ENCODE results near the gene TTC3. TPM values are rescaled to one million over a fixed set of nuclear protein-coding genes. Genes with fewer than 3 reads are reported as not detected.
A peak's percentile ranks its signal among the peaks of the same experiment; 100 is the strongest.

The TTC3 gene
- total and polyA plus RNA-seq, 9 of the 15 experiments (the other 6 are each of a cell fraction or from before 2014, with no cell fraction given): 17.5 to 92.0 (median 59.5) TPM

DNA sequence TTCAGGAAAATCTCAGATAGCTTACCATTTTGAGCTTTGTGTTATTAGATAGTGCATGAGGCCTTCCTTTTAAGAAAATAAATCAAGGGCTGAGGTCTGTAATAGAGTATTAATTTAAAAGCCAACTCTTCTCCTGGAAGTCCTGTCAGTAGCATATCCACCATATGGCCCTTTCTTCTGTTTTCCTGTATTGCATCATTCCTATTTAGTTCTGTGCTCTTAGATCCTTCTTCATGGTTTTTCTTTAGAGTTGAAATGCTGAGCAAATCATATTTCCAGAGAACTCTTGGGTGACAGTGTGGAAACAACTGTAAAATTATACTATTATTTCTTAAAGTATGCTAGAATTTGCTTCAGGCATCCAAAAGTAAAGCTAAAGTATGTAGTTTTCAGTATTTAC, 91.7 kb downstream of the TTC3 start:
- no peak for ATAC-seq
- in situ Hi-C loops (cut with MboI): no loop called here
- Histone ChIP-seq H4K20me1 (replicated peaks; ENCODE audit: control insufficient read depth, insufficient read depth, low read length) (no peaks in the 10 kb centered on the region), H2AFZ (ENCODE audit: low read depth, low read length) (no peak overlapping the region), H3K4me1 (replicated peaks in 1 of 2; ENCODE audit: control insufficient read depth in 2 of 2, insufficient read depth in 2 of 2, low read length in 2 of 2) (no peaks in the 10 kb centered on the region), H3K4me2 (ENCODE audit: insufficient read depth, low read length) (no peak overlapping the region), H3K27ac (ENCODE audit: extremely low read depth, low read depth, low read length) (no peak overlapping the region), H3K4me3 (no peak overlapping the region), H3K9me1 (ENCODE audit: control insufficient read depth, insufficient read depth, low read length) (no peaks in the 10 kb centered on the region), H3K36me3 (ENCODE audit: control insufficient read depth, insufficient read depth, low read length) (peaks cover 80% of the 10 kb centered on the region), H3K9ac (ENCODE audit: insufficient read depth in 1 of 2, low read depth in 2 of 2, low read length in 2 of 2) (no peak overlapping the region), H3K27me3 (ENCODE audit: control insufficient read depth in 2 of 2, insufficient read depth in 2 of 2, low read length in 2 of 2) (no peaks in the 10 kb centered on the region), H3K9me3 (replicated peaks; ENCODE audit: control insufficient read depth, insufficient read depth, low read depth, low read length) (no peaks in the 10 kb centered on the region), H3K79me2 (ENCODE audit: control insufficient read depth, insufficient read depth, low read length) (no peaks in the 10 kb centered on the region)
- FAIRE-seq: no peak
- intact Hi-C loops (cut with micrococcal nuclease): no loop called here
- 0 out of 2 replicates have a peak, but pooled peaks have one; percentile 34 for TF ChIP-seq CEBPB (tag; IDR thresholded peaks at IDR 0.05)
- no peak for TF ChIP-seq CEBPG (CRISPR knock-in tag; IDR thresholded peaks at IDR 0.05)
- TF ChIP-seq CEBPG (tag; conservative IDR thresholded peaks at IDR 0.05 in 1 of 2, IDR thresholded peaks at IDR 0.05 in 1 of 2): peak; percentile 84 to 88
- TF ChIP-seq, protein P1, sequence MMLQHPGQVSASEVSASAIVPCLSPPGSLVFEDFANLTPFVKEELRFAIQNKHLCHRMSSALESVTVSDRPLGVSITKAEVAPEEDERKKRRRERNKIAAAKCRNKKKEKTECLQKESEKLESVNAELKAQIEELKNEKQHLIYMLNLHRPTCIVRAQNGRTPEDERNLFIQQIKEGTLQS (IDR thresholded peaks at IDR 0.05): peak; percentile 82
- TF ChIP-seq, protein P1 (CRISPR knock-in tag; conservative IDR thresholded peaks at IDR 0.05): no peak
- no peak for TF ChIP-seq TBP (optimal IDR thresholded peaks at IDR 0.05; ENCODE audit: low read depth, low read length)
- TF ChIP-seq C11orf30 (IDR thresholded peaks at IDR 0.05; ENCODE audit: low read depth): 0 out of 2 replicates have a peak, but pooled peaks have one; percentile 16
- TF ChIP-seq, protein P2, sequence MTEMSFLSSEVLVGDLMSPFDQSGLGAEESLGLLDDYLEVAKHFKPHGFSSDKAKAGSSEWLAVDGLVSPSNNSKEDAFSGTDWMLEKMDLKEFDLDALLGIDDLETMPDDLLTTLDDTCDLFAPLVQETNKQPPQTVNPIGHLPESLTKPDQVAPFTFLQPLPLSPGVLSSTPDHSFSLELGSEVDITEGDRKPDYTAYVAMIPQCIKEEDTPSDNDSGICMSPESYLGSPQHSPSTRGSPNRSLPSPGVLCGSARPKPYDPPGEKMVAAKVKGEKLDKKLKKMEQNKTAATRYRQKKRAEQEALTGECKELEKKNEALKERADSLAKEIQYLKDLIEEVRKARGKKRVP (CRISPR knock-in tag; IDR thresholded peaks at IDR 0.05): peak; percentile 67
- TF ChIP-seq ZSCAN32 (CRISPR knock-in tag; IDR thresholded peaks at IDR 0.05): peak; percentile 64; the same call in 1 of the 2 replicates
- TF ChIP-seq, protein P3, sequence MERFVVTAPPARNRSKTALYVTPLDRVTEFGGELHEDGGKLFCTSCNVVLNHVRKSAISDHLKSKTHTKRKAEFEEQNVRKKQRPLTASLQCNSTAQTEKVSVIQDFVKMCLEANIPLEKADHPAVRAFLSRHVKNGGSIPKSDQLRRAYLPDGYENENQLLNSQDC (CRISPR knock-in tag; IDR thresholded peaks at IDR 0.05): no peak
- CTCF ChIA-PET (ENCODE audit: low intra/inter-chr PET ratio): no interaction called here
- POLR2A ChIA-PET: interaction anchor here (1.4 kb wide), 1 partner anchor 11 kb away, joined by 4 read pairs; no protein-coding TSS in a partner anchor
- no TSS peak for BruUV-seq (replicated peaks)
- DNase-seq (ENCODE audit: extremely low read depth in 1 of 4, low spot score in 3 of 4): no peak
